RWPE1 (cell line): ENCODE results near the gene SH3BP5L.

Source experiments
- CTCF ChIA-PET: fragments of 350-600 bp; sonication (Branson Sonifier 250); formaldehyde crosslinking; extraction: SDS; loops from one replicate; lab custom pipeline; 2021; lab: Yijun Ruan, JAX
- POLR2A ChIA-PET: fragments of 400-600 bp; formaldehyde crosslinking; extraction: SDS; loops from one replicate; lab custom pipeline; 2020; ENCODE audit warnings: antibody characterized with exemption; ENCODE audit not compliant: low non-redundant PET; lab: Yijun Ruan, JAX
- DNase-seq: peaks from one replicate; pipeline ENCODE4 v3.0.0; 2012; ENCODE audit warnings: low spot score
- H3K27ac ChIP-seq: fragments of 450-650 bp; 2 replicates; pipeline ENCODE4 v1.5.1; 2017
- TF ChIP-seq, protein P1 (sequence below): fragments of 450-650 bp; conservative IDR thresholded peaks from 2 replicates; pipeline ENCODE4 v1.5.1; 2017; ENCODE audit warnings: low read depth, mild to moderate bottlenecking

Gene SH3BP5L

GRCh38 chr1:248783367-248783766, 42.3 kb downstream of the SH3BP5L start:
- POLR2A ChIA-PET, result no interaction called here
- CTCF ChIA-PET, result no interaction called here
- TF ChIP-seq, protein P1, sequence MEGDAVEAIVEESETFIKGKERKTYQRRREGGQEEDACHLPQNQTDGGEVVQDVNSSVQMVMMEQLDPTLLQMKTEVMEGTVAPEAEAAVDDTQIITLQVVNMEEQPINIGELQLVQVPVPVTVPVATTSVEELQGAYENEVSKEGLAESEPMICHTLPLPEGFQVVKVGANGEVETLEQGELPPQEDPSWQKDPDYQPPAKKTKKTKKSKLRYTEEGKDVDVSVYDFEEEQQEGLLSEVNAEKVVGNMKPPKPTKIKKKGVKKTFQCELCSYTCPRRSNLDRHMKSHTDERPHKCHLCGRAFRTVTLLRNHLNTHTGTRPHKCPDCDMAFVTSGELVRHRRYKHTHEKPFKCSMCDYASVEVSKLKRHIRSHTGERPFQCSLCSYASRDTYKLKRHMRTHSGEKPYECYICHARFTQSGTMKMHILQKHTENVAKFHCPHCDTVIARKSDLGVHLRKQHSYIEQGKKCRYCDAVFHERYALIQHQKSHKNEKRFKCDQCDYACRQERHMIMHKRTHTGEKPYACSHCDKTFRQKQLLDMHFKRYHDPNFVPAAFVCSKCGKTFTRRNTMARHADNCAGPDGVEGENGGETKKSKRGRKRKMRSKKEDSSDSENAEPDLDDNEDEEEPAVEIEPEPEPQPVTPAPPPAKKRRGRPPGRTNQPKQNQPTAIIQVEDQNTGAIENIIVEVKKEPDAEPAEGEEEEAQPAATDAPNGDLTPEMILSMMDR, result no peak
- DNase-seq, result no peak
- H3K27ac ChIP-seq, result no peak overlapping the region

DNA sequence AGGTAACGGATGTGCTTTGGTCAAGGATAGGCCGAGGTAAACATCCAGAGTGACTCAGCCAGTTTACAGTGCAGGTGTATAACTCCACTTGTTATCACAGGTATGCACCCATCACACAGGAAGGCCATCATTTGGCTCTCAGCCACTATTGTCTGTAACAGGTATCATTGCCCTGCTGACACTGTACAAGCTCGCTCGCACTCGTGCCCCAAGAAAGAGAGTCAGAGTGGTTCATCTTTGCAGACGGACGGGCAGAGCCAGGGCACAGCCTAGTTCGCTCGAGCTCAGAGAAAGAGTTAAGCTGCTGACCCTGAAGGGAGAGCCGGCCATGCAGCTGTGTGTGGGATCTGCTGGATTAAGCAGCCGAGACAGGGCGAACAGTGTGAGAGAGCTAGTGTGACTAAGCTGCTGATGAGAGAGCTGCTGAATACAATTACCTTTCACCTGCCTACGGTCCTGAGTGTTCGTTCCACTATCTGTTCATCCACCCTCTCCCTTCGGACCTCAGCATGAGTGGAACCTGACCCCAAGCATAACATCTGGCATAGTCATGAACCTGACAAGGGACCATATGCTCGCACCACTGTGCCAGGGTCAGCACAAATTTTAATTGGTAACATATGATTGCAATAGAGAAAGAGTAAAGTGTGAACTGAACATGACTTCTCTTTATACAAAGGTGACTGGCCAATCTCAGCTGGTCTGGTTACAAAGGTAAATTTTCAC, 43.1 kb downstream of the SH3BP5L start:
- POLR2A ChIA-PET, result no interaction called here
- CTCF ChIA-PET, result no interaction called here
- TF ChIP-seq, protein P1, result no peak
- no peak for DNase-seq
- no peak overlapping the region for H3K27ac ChIP-seq

GRCh38 chr1:248779350-248779749, 46.4 kb downstream of the SH3BP5L start:
- ChIA-PET POLR2A (no interaction called here), CTCF (no interaction called here)
- no peak for DNase-seq
- TF ChIP-seq, protein P1, result no peak
- no peak overlapping the region for H3K27ac ChIP-seq

- no peak overlapping the region for H3K27ac ChIP-seq
- no peak for DNase-seq
- CTCF ChIA-PET, result no interaction called here
- TF ChIP-seq, protein P1, result no peak
- POLR2A ChIA-PET, result no interaction called here
Measured at GRCh38 chr1:248778906-248779305, 46.8 kb downstream of the SH3BP5L start.

DNA sequence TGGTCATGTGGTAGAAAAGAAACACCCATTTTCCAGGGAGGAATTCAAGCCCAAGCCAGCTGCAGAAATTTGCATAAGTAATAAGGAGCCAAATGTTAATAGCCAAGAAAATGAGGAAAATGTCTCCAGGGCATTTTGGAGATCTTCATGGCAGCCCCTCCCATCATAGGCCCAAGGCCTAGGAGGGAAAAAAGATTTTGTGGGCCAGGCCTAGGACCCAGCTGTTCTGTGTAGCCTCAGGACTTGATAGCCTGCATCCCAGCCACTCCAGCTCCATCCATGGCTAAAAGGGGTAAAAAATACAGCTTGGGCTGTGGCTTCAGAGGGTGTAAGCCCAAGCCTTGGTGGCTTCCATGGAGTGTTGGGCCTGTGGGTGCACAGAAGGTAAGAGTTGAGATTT, 48.7 kb downstream of the SH3BP5L start:
- no peak overlapping the region for H3K27ac ChIP-seq
- DNase-seq, result no peak
- CTCF ChIA-PET, result no interaction called here
- POLR2A ChIA-PET, result no interaction called here
- TF ChIP-seq, protein P1, result no peak

- H3K27ac ChIP-seq, result no peak overlapping the region
- POLR2A ChIA-PET, result no interaction called here
- CTCF ChIA-PET, result no interaction called here
- no peak for DNase-seq
- TF ChIP-seq, protein P1, result no peak
Measured at GRCh38 chr1:248775441-248775840, 50.3 kb downstream of the SH3BP5L start.
